ENCODE measurements around the gene POLR3A. TPM values are rescaled to one million over a fixed set of nuclear protein-coding genes. Genes with fewer than 3 reads are reported as not detected.

The POLR3A gene
- total RNA-seq, 1 donor = 11.9 TPM

GRCh38 chr10:77963901-77964300 is 65.4 kb downstream of the POLR3A start:
- H4K20me1 ChIP-seq (ENCODE audit: insufficient read depth, low read length) = no peaks in the 10 kb centered on the region
- peaks cover 11% of the 10 kb centered on the region for H3K4me1 ChIP-seq (ENCODE audit: insufficient read depth, low read length)
- no peak overlapping the region for H3K4me2 ChIP-seq (ENCODE audit: insufficient read depth, low read length)
- no peak overlapping the region for H2AFZ ChIP-seq (ENCODE audit: low read length)
- no peak for DNase-seq (ENCODE audit: insufficient read length, low spot score, missing footprints)
- H3K9me3 ChIP-seq (ENCODE audit: low read depth, low read length) = no peaks in the 10 kb centered on the region
- no peaks in the 10 kb centered on the region for H3K27me3 ChIP-seq (ENCODE audit: insufficient read depth, low read length)
- no peak overlapping the region for H3K4me3 ChIP-seq (ENCODE audit: insufficient read depth, low read length)
- no peaks in the 10 kb centered on the region for H3K36me3 ChIP-seq (ENCODE audit: insufficient read depth, low read length)
- TF ChIP-seq CTCF (IDR thresholded peaks at IDR 0.05; ENCODE audit: extremely low read depth, low read depth, low read length) = no peak
- H3K27ac ChIP-seq (ENCODE audit: low read depth, low read length) = no peak overlapping the region
- no peaks in the 10 kb centered on the region for H3K79me2 ChIP-seq (ENCODE audit: insufficient read depth, low read length)

GRCh38 chr10:77962350-77963146 is 66.8 kb downstream of the POLR3A start:
- Histone ChIP-seq H3K27ac (ENCODE audit: low read depth, low read length) (no peak overlapping the region), H2AFZ (ENCODE audit: low read length) (no peak overlapping the region), H3K27me3 (ENCODE audit: insufficient read depth, low read length) (no peaks in the 10 kb centered on the region), H3K9me3 (ENCODE audit: low read depth, low read length) (no peaks in the 10 kb centered on the region), H3K36me3 (ENCODE audit: insufficient read depth, low read length) (no peaks in the 10 kb centered on the region), H3K4me2 (ENCODE audit: insufficient read depth, low read length) (no peak overlapping the region), H3K4me3 (ENCODE audit: insufficient read depth, low read length) (no peak overlapping the region), H3K79me2 (ENCODE audit: insufficient read depth, low read length) (no peaks in the 10 kb centered on the region), H3K4me1 (ENCODE audit: insufficient read depth, low read length) (peaks cover 11% of the 10 kb centered on the region), H4K20me1 (ENCODE audit: insufficient read depth, low read length) (no peaks in the 10 kb centered on the region)
- TF ChIP-seq CTCF (IDR thresholded peaks at IDR 0.05; ENCODE audit: extremely low read depth, low read depth, low read length) = no peak
- DNase-seq (ENCODE audit: insufficient read length, low spot score, missing footprints) = no peak

- Histone ChIP-seq H3K9me3 (ENCODE audit: low read depth, low read length) (no peaks in the 10 kb centered on the region), H3K4me2 (ENCODE audit: insufficient read depth, low read length) (no peak overlapping the region), H3K4me3 (ENCODE audit: insufficient read depth, low read length) (no peak overlapping the region), H3K27ac (ENCODE audit: low read depth, low read length) (no peak overlapping the region), H3K27me3 (ENCODE audit: insufficient read depth, low read length) (no peaks in the 10 kb centered on the region), H3K4me1 (ENCODE audit: insufficient read depth, low read length) (peaks cover 11% of the 10 kb centered on the region), H3K79me2 (ENCODE audit: insufficient read depth, low read length) (no peaks in the 10 kb centered on the region), H2AFZ (ENCODE audit: low read length) (no peak overlapping the region), H4K20me1 (ENCODE audit: insufficient read depth, low read length) (no peaks in the 10 kb centered on the region), H3K36me3 (ENCODE audit: insufficient read depth, low read length) (no peaks in the 10 kb centered on the region)
- no peak for TF ChIP-seq CTCF (IDR thresholded peaks at IDR 0.05; ENCODE audit: extremely low read depth, low read depth, low read length)
- DNase-seq (ENCODE audit: insufficient read length, low spot score, missing footprints) = no peak
These were observed 67.6 kb downstream of the POLR3A start for GRCh38 chr10:77961668-77962067.

- H3K27me3 ChIP-seq (ENCODE audit: insufficient read depth, low read length) = no peaks in the 10 kb centered on the region
- no peaks in the 10 kb centered on the region for H3K36me3 ChIP-seq (ENCODE audit: insufficient read depth, low read length)
- no peaks in the 10 kb centered on the region for H3K79me2 ChIP-seq (ENCODE audit: insufficient read depth, low read length)
- TF ChIP-seq CTCF (IDR thresholded peaks at IDR 0.05; ENCODE audit: extremely low read depth, low read depth, low read length) = no peak
- no peaks in the 10 kb centered on the region for H4K20me1 ChIP-seq (ENCODE audit: insufficient read depth, low read length)
- H3K27ac ChIP-seq (ENCODE audit: low read depth, low read length) = no peak overlapping the region
- H2AFZ ChIP-seq (ENCODE audit: low read length) = no peak overlapping the region
- H3K4me3 ChIP-seq (ENCODE audit: insufficient read depth, low read length) = no peak overlapping the region
- H3K9me3 ChIP-seq (ENCODE audit: low read depth, low read length) = no peaks in the 10 kb centered on the region
- DNase-seq (ENCODE audit: insufficient read length, low spot score, missing footprints) = no peak
- H3K4me2 ChIP-seq (ENCODE audit: insufficient read depth, low read length) = no peak overlapping the region
- peaks cover 11% of the 10 kb centered on the region for H3K4me1 ChIP-seq (ENCODE audit: insufficient read depth, low read length)
These were observed 68.4 kb downstream of the POLR3A start for GRCh38 chr10:77960829-77961329.

Measured in osteoblast (primary cell).